ENCODE measurements around the gene NR2C2AP.

Gene NR2C2AP

DNA sequence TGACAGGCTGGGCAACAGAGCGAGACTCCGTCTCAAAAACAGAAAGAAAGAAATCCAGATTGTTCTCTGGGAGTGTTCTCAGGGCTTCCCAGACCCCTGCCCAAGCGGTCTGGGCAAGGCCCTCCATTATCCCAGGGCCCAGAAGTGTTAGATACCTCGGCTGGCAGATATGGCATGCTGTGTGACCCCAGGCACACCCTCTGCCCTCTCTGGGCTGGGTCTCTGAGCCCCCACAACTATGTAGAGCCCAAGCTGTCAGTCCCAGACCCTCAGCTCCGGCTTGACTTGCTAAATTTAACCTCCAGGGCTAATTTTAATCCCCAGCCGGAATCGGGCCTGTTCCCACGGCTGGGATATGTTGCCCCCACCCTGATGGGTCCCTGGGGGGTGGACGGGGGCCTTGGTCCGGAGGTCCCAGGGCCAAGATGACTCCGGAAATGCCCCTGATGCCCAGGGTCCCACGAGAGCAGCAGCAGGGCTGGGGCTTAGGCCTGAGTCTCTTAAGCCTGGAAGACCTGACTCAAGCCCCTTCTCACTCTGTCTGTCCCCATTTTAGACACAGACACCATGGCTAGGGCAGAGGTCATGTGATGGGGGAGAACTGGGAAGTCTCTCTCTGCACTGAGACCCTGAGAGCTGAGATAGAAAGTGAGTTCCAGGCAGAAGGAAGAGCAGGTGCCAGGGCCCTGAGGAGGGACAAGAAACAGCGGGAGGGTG is 50.4 kb downstream of the NR2C2AP start:
- DNase-seq (ENCODE audit: low read depth in 1 of 2, low spot score in 1 of 2): no peak

DNA sequence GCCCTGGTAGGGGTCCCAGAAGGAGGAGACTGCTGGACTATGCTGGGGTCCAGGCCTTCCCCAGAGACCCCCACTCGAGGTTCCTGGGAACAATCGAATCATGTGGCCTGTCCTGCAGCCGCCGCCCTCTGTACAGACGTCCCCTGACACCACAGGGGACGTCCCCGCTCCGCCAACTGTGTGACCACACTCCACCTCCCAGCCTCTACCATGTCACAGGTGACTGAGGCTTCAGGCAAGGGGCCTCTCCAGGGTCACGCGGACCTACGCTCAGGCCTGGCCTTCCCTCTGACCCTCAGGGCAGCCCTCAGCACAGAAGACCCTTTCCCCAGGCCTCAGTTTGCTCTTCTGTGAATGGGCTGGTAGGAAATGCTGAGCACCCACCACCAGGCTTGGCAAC is 51.8 kb downstream of the NR2C2AP start:
- DNase-seq (ENCODE audit: low read depth in 1 of 2, low spot score in 1 of 2): no peak

Measured in activated CD4-positive, alpha-beta T cell treated with anti-CD3 and anti-CD28 coated beads, Interleukin-2, amount 50 U/mL, for 24 hours (primary cell).